ENCODE measurements around the gene ZNF611. TPM values are rescaled to one million over a fixed set of nuclear protein-coding genes. Genes with fewer than 3 reads are reported as not detected.
"Not testable (repeated sequence)": the region's sequence is repeated elsewhere in the genome, so short reads cannot be mapped to it uniquely, and the experiment has no call there.

ZNF611 gene
- total RNA-seq, 2 experiments from 2014 or later: 20.0 to 20.8 TPM

DNA sequence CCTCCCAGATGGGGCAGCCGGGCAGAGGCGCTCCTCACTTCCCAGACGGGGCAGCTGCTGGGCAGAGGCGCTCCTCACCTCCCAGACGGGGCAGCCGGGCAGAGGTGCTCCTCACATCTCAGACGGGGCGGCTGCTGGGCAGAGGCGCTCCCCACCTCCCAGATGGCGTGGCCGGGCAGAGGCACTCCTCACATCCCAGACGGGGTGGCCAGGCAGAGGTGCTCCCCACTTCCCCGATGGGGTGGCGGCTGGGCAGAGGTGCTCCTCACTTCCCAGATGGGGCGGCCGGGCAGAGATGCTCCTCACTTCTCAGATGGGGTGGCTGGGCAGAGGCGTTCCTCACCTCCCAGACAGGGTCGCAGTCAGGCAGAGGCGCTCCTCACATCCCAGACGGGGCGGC lies 14.3 kb downstream of the ZNF611 start:
- POLR2A ChIA-PET, CTCF ChIA-PET: not testable (repeated sequence)

DNA sequence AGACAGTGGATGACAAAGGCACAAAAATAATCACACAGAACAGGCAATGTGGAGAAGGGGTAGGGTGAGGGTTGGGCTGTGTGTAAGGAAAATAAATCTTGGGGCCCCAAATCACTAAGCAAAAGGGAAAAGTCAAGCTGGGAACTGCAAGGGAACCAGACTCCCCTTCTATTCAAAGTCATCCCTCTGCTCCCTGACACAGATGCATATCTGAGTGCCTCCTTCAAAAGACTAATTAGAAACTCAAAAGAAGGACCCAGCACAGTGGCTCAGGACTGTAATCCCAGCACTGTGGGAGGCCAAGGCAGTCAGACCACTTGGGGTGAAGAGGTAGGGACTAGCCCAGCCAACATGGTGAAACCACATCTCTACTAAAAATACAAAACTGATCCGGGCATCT lies 18.3 kb downstream of the ZNF611 start:
- CTCF ChIA-PET: interaction anchor here (0.6 kb wide), 1 partner anchor 113 kb away, joined by 4 read pairs; no protein-coding TSS in a partner anchor
- POLR2A ChIA-PET: no interaction called here

DNA sequence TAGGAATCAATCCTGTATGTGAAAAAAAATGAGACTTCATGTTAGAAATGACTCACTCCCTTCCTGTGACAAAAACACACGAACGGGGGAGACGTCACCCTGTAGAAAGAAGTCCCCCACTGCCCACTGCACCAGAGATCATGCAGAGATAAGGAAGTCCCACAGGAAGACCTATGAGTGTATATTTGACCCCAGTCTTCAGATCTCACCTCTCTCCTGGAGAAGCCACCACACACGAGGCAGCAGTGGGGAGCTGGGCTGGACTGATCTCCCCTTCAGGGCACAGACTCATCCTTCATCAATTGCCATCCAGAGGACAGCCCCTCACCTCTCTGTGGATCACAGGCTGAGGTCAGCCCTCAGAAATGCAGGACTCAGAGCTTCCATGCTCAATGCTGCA lies 18.9 kb downstream of the ZNF611 start:
- CTCF ChIA-PET: interaction anchor here (0.6 kb wide), 1 partner anchor 112 kb away, joined by 4 read pairs; no protein-coding TSS in a partner anchor
- POLR2A ChIA-PET: not testable (repeated sequence)

DNA sequence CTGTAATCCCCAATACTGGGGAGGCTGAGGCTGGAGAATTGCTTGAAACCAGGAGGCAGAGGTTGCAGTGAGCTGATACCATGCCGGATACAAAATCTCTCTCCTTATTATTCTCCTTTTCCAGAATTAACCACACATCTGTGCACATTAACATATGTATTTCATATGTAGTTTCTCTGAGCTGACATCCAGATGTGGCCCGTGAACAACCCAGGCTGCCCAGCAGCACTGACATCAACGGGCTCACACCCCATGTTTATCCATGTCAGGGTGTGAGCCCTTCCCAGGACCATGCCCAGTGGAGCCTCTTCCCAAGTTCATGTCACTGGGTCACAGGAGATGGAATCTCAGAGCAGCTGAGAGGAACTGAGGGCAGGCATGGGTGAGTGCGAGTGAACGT lies 19.5 kb downstream of the ZNF611 start:
- CTCF ChIA-PET: interaction anchor here (0.6 kb wide), 1 partner anchor 23 kb away, joined by 3 read pairs; no protein-coding TSS in a partner anchor
- POLR2A ChIA-PET: not testable (repeated sequence)

- POLR2A ChIA-PET: interaction anchor here (0.5 kb wide), 1 partner anchor 107 kb away, joined by 7 read pairs; no protein-coding TSS in a partner anchor
- CTCF ChIA-PET: not testable (repeated sequence)
Observed at GRCh38 chr19:52713051-52713450, 21.8 kb downstream of the ZNF611 start.

DNA sequence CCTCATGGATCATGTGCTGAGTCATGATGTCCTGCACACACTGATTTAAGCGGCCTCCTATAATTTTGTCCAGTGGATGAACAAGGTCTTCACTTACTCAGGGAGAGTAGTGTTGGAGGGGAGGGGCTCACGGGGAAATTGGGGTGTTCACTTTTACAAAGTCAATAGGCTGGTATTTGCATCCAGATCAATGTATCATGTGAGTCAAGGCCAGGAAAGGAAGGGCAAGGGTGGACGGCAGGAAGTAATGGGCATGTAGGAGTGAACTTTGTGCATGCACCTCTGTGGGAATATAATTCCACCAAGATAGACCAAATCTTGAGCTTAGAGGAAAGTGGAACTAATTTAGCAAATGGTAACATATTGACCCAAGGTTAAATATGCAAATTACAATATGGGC lies 23.2 kb downstream of the ZNF611 start:
- CTCF ChIA-PET: interaction anchor here (0.6 kb wide), 2 partner anchors 107 to 539 kb away, joined by 3 to 5 read pairs; no protein-coding TSS in a partner anchor
- POLR2A ChIA-PET: not testable (repeated sequence)

GRCh38 chr19:52710538-52710937 lies 24.3 kb downstream of the ZNF611 start:
- ChIA-PET CTCF (no interaction called here), POLR2A (interaction anchor here (0.6 kb wide), 1 partner anchor 630 kb away, joined by 4 read pairs; no protein-coding TSS in a partner anchor)

- POLR2A ChIA-PET: not testable (repeated sequence)
Observed at GRCh38 chr19:52705615-52706014, 29.2 kb downstream of the ZNF611 start.

DNA sequence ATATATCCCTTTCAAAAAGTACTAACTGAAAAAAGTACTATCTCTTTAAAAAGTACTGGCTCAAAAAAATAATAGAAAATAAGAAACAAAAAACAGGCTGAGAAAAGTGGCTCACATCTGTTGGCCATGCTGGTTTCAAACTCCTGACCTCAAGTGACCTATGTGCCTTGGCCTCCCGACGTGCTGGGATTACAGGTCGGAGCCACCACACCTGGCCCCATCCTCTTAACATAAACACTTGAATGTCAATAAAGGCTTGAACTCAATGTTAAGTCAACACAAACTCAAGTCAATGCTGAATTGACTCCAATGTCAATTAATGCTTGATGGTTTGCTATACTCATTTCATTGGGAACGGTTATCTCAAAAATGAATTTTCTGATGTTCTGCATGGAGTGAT lies 30.9 kb downstream of the ZNF611 start:
- CTCF ChIA-PET: interaction anchor here (0.7 kb wide), 1 partner anchor 456 kb away, joined by 6 read pairs; no protein-coding TSS in a partner anchor
- POLR2A ChIA-PET: no interaction called here

More at GRCh38 chr19:52705615-52706014, 29.2 kb downstream of the ZNF611 start:
- CTCF ChIA-PET: not testable (repeated sequence)

DNA sequence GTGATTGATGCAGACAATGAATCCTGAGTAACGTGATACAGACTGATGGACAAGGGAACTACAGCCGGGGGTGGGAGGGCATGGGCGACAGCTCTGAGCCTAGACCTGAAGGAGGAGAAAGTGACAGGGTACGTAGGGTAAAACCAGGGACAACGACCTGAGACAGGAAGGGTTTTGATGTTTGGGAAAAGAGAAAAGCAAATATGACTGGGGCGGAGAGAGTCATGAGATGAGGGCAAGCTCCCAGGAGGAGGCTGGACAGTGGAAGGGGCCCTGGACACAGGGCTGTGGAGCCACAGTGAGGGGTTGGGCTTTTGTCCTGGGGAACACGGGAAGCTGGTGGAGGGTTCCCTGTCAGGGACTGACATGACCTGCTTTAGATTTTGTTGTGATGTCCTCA lies 34.2 kb downstream of the ZNF611 start:
- POLR2A ChIA-PET: no interaction called here
- CTCF ChIA-PET: interaction anchor here (1.1 kb wide), 1 partner anchor 490 kb away, joined by 3 read pairs; no protein-coding TSS in a partner anchor

- CTCF ChIA-PET, POLR2A ChIA-PET: not testable (repeated sequence)
Observed at GRCh38 chr19:52699555-52699954, 35.3 kb downstream of the ZNF611 start.

DNA sequence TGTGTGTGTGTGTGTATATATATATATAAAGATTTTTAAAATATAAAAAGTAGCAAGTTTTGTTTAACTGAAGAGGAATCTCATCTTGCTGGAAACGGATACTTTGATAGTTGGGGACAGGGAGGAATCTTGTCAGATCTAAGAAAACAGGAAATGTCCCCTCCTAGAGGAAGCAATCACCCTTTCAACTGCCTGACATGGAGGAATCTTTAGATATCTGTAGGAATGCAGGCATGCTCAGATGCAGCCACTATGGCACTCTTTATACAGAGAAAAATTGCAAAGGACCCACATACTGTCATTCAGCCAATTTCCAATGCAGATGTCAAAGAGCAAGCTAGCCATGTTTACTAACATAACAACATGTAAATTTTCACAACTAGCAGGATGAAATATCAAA lies 38.8 kb downstream of the ZNF611 start:
- ChIA-PET CTCF (no interaction called here), POLR2A (no interaction called here)

DNA sequence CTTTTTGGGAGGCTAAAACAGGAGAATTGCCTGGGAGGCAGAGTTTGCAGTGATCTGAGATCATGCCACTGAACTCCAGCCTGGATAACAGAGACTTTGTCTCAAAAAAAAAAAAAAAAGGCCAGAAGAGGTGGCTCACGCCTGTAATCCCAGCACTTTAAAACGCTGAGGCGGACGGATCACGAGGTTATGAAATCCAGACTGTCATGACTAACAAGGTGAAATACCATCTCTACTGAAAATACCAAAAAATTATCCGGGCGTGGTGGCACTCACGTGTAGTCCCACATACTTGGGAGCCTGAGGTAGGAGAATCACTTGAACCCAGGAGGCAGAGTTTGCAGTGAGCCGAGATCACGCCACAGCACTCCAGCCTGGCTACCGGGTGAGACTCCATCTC lies 39.9 kb downstream of the ZNF611 start:
- POLR2A ChIA-PET: no interaction called here

DNA sequence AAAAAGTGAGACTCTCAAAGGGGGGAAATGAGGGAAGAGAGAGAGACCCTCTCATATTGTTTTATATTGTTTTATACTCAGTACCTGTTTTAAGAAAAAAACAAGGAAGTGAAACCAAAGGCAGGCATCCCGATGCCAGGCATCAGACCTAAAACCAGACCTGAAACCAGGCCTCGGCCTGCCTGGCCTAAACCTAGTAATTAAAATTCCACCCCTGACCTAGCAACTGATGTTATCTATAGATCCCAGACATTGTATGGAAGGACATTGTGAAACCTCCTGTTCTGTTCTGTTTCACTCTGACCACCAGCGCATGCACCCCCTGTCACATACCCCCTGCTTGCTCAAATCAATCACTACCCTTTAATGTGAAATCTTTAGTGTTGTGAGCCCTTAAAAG lies 40.6 kb downstream of the ZNF611 start:
- POLR2A ChIA-PET, CTCF ChIA-PET: not testable (repeated sequence)

More for the DNA sequence above, 39.9 kb downstream of the ZNF611 start:
- CTCF ChIA-PET: no interaction called here

GRCh38 chr19:52692431-52693008 lies 42.3 kb downstream of the ZNF611 start:
- ChIA-PET CTCF (interaction anchor here (0.6 to 0.7 kb wide), 3 partner anchors 23 to 338 kb away, joined by 3 read pairs; no protein-coding TSS in a partner anchor), POLR2A (no interaction called here)

DNA sequence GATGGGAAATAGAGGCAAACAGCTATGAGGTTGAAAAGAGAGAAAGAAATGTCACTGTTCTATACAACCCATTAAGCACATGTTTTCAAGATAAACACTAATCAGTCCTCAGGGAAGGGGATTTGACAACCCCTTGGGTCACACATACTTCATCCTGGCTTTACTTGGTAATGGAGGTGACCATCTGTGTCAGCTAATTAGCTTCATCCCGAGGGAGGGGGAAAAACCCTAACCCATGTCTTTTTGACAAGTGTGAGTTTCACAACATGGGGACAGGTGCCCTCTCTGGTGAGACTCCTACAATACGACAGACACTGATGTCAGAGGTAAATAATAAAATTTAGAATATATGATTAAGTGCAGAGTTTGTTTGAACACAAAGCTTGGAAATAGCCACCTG lies 43.1 kb downstream of the ZNF611 start:
- POLR2A ChIA-PET: no interaction called here
- CTCF ChIA-PET: interaction anchor here (0.6 to 0.7 kb wide), 2 partner anchors 32 to 338 kb away, joined by 3 read pairs; no protein-coding TSS in a partner anchor

GRCh38 chr19:52691215-52691610 lies 43.6 kb downstream of the ZNF611 start:
- ChIA-PET CTCF (no interaction called here), POLR2A (no interaction called here)

DNA sequence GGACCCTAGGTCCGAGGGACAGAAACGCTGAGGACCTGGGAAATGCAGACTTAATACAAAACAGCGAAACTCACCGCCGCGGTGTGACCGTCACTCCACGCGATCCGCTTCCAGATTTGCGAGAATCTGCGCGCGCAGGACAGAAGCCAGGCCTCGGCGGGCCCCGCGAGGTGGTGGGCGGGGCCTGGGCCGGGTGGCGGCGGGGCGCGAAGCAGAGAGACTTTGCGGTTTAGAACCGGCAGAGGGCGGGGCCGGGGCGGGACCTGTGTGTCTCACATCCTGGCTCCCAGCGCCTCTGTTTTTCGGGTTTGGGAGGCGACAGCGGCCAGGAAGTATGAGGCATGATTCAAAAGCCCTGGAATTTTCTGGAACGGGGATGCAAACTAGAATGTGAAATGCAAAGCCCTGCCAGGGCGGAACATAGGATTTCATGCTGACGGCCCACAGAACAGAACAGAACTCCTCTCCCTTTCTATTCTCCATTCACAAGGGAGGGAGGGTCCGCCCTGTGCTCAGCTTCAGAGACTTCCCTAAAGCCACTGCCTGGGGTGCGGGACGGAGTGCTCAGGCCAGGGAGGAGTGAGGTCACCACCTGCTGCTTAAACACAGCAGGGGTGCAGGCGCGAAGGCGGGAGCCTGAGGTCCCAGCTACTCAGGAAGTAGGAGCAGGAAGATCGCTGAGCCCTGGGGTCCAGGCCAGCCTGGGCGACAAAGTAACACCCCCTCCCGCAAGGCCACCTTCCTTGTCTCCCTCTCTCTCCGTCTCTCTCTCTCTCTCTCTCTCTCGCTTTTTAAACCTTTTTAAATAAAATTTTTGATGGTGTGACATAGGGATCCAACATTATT lies 44.3 kb downstream of the ZNF611 start:
- CTCF ChIA-PET: no interaction called here
- POLR2A ChIA-PET: no interaction called here

DNA sequence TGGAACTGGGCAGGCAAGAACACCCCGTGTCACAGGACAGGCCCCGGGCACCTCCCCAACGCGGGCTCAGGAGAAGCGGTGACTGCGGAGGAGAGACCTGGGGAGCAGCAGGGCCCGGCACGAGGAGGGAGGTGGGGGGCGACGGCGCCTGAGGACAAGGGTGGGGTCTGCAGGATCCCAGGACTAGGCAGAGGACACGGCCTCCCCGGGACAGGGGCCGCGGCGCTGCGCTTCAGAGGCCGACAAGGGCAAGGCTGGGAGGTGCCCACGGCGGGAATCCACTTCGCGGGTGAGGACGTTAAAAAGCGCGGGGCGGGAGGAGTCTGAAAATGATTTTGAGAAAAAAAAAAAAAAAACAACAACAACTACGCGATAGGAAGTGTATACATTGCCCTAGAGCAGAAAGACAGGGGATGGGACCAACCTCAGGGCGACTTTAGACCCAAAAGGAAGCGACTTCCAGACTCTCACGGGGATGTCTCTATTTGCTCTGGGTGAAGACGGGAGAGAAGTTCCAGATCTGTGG lies 44.9 kb downstream of the ZNF611 start:
- ChIA-PET POLR2A (no interaction called here), CTCF (no interaction called here)

DNA sequence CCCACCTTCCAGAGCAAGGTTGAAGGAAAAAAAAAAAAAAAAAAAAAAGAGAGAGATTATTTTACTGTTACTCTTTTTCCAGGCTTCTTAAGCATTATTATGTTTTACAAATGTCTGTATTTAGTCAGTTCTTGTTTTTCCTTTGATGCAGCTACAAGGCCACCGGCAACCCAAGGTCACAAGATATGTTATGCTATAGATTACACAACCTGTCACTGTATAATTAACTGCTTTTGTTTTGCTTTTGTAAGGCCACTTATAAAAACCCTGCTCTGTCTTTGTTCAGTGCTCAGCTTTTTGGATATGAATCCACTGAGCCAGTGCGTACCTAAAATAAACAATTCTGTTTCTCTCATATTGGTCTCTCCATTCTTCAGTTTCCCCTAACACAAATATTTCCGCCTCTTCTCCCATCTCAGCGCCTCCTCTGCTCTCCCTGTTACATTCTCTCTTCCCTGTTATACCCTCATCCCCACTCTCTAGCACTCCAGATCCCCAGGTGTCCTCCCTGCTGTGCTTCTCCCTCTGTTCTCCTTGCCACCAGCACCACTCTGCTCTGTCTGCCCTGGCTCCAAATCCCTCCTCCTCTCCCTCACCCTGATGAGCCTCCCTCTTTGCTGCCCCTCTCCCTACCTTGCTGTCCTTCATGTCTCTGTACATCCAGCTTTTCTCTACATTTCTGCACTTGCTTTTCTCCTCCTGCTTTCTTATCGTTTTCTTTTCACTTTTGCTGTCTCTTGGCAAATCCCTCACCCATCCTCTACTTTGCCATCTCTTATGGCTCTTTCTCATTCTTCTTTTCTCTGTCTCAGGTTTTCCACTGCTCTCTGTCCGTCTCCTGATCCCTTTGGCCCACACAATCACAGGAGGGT lies 45.7 kb downstream of the ZNF611 start:
- CTCF ChIA-PET, POLR2A ChIA-PET: not testable (repeated sequence)

All from activated CD8-positive, alpha-beta memory T cell treated with anti-CD3 and anti-CD28 coated beads for 36 hours (primary cell).